Brain microvascular endothelial cell (primary cell): Measurements from ENCODE around the gene NKX6-1.

Experiments
- DNase-seq: peaks from one replicate; pipeline ENCODE4 v3.0.0-alpha.2; 2020
- H3K27ac ChIP-seq: fragments of 250-450 bp; sonication (Bioruptor Pico); 2 replicates; pipeline ENCODE4 v1.5.1; 2020; ENCODE audit warnings: mild to moderate bottlenecking, moderate library complexity
- H3K27me3 ChIP-seq: fragments of 250-450 bp; sonication (Bioruptor Pico); replicated peaks from 2 replicates; pipeline ENCODE4 v1.5.1; 2020; ENCODE audit warnings: mild to moderate bottlenecking
- H3K36me3 ChIP-seq: fragments of 250-450 bp; sonication (Bioruptor Pico); replicated peaks from 2 replicates; pipeline ENCODE4 v1.5.1; 2020; ENCODE audit warnings: mild to moderate bottlenecking
- H3K4me3 ChIP-seq: 2 replicates; pipeline ENCODE4 v1.5.1; 2011; ENCODE audit warnings: low read depth, mild to moderate bottlenecking, control low read depth, low read length, moderate library complexity
- CTCF ChIP-seq: IDR thresholded peaks from 2 replicates; pipeline ENCODE4 v1.5.1; 2011; ENCODE audit warnings: low read depth, mild to moderate bottlenecking, moderate library complexity, low read length, control low read depth, inconsistent platforms; ENCODE audit errors: missing control alignments
- in situ Hi-C: cut with HindIII; loops from 2 replicates; pipeline ENCODE4 v1.10.0; 2017; ENCODE audit warnings: low sequenced_read_pairs, low pct_ligation_motif_present

NKX6-1 gene

GRCh38 chr4:84482564-84483563, 16.2 kb downstream of the NKX6-1 start:
- H3K4me3 ChIP-seq = peak overlapping the region; percentile 30
- peaks cover 21% of the 10 kb centered on the region for H3K27me3 ChIP-seq
- peak; percentile 73 for TF ChIP-seq CTCF
- no peaks in the 10 kb centered on the region for H3K36me3 ChIP-seq
- peak; percentile 32 for DNase-seq
- H3K27ac ChIP-seq = no peak overlapping the region
- in situ Hi-C loops = no loop called here

- in situ Hi-C loops = no loop called here
- H3K27ac ChIP-seq = no peak overlapping the region
- H3K36me3 ChIP-seq = no peaks in the 10 kb centered on the region
- peaks cover 21% of the 10 kb centered on the region for H3K27me3 ChIP-seq
- H3K4me3 ChIP-seq = no peak overlapping the region
- DNase-seq = no peak
- no peak for TF ChIP-seq CTCF
Measured at GRCh38 chr4:84481860-84482245, 17.2 kb downstream of the NKX6-1 start.

GRCh38 chr4:84481077-84481859, 17.8 kb downstream of the NKX6-1 start:
- H3K4me3 ChIP-seq = no peak overlapping the region
- DNase-seq = no peak
- H3K36me3 ChIP-seq = no peaks in the 10 kb centered on the region
- no peak overlapping the region for H3K27ac ChIP-seq
- in situ Hi-C loops = no loop called here
- peaks cover 21% of the 10 kb centered on the region for H3K27me3 ChIP-seq
- TF ChIP-seq CTCF = no peak

GRCh38 chr4:84480082-84480481, 19.0 kb downstream of the NKX6-1 start:
- no peak for TF ChIP-seq CTCF
- Histone ChIP-seq H3K36me3 (no peaks in the 10 kb centered on the region), H3K4me3 (no peak overlapping the region), H3K27me3 (peaks cover 21% of the 10 kb centered on the region), H3K27ac (no peak overlapping the region)
- in situ Hi-C loops = no loop called here
- DNase-seq = no peak

GRCh38 chr4:84479663-84480062, 19.4 kb downstream of the NKX6-1 start:
- no peak for DNase-seq
- TF ChIP-seq CTCF = peak; percentile 41
- peaks cover 21% of the 10 kb centered on the region for H3K27me3 ChIP-seq
- no peaks in the 10 kb centered on the region for H3K36me3 ChIP-seq
- in situ Hi-C loops = no loop called here
- H3K4me3 ChIP-seq = no peak overlapping the region
- H3K27ac ChIP-seq = no peak overlapping the region
